HG03025 (cell line): ENCODE results near the gene ZNF536.

Experiments used
- ATAC-seq: cut with Tn5 transposase; IDR thresholded peaks from one replicate; pipeline ENCODE4 v1.9.1; 2021; ENCODE audit warnings: mild to moderate bottlenecking, moderate library complexity; ENCODE audit not compliant: unreplicated experiment, low FRiP score

The ZNF536 gene

GRCh38 chr19:30590596-30591229, 218.5 kb downstream of the ZNF536 start:
- no peak for ATAC-seq

GRCh38 chr19:30593356-30593755, 221.2 kb downstream of the ZNF536 start:
- ATAC-seq: no peak

- no peak for ATAC-seq
Measured at GRCh38 chr19:30593975-30594745, 222.0 kb downstream of the ZNF536 start.

GRCh38 chr19:30596268-30596667, 224.1 kb downstream of the ZNF536 start:
- no peak for ATAC-seq

GRCh38 chr19:30596813-30597399, 224.7 kb downstream of the ZNF536 start:
- ATAC-seq: no peak

- ATAC-seq: no peak
Measured at GRCh38 chr19:30598688-30599087, 226.5 kb downstream of the ZNF536 start.

GRCh38 chr19:30602661-30603350, 230.6 kb downstream of the ZNF536 start:
- no peak for ATAC-seq

- no peak for ATAC-seq
Measured at GRCh38 chr19:30604657-30605056, 232.5 kb downstream of the ZNF536 start.

- no peak for ATAC-seq
Measured at GRCh38 chr19:30605333-30605732, 233.1 kb downstream of the ZNF536 start.

GRCh38 chr19:30606114-30607050, 234.2 kb downstream of the ZNF536 start:
- no peak for ATAC-seq
